Stimulated activated naive CD8-positive, alpha-beta T cell treated with anti-CD3 and anti-CD28 coated beads, Interleukin-15, amount 100 ng/mL, for 72 hours (primary cell): Measurements from ENCODE around the gene PLGRKT.
"Not testable (repeated sequence)": the region's sequence is repeated elsewhere in the genome, so short reads cannot be mapped to it uniquely, and the experiment has no call there.

Experiments
- ATAC-seq: fragments of 150-1000 bp; cut with Tn5 transposase; 2 replicates; pipeline ENCODE4 v1.10.0; 2021; ENCODE audit warnings: mild to moderate bottlenecking, moderate library complexity
- DNase-seq, 2 donors: peaks; one replicate each; pipeline ENCODE4 v3.0.0; 2021 to 2022
- H3K27ac Mint-ChIP-seq, 2 donors: one replicate each; pipeline ENCODE4 v1.8.0; 2022; ENCODE audit warnings: mild to moderate bottlenecking in 2 of 2, mixed read lengths in 2 of 2, moderate library complexity in 2 of 2
- H3K27me3 Mint-ChIP-seq: one replicate; pipeline ENCODE4 v1.8.0; 2022; ENCODE audit warnings: mixed read lengths
- H3K4me1 Mint-ChIP-seq: one replicate; pipeline ENCODE4 v1.8.0; 2022; ENCODE audit warnings: mild to moderate bottlenecking, mixed read lengths
- H3K4me3 Mint-ChIP-seq, 2 donors: one replicate each; pipeline ENCODE4 v1.8.0; 2022; ENCODE audit warnings: mild to moderate bottlenecking in 2 of 2, mixed read lengths in 2 of 2, moderate library complexity in 1 of 2
- H3K9me3 Mint-ChIP-seq, 2 donors: one replicate each; pipeline ENCODE4 v1.8.0; 2022; ENCODE audit warnings: mixed read lengths in 2 of 2

PLGRKT gene

GRCh38 chr9:5445096-5445495 is 7.4 kb upstream of the PLGRKT start:
- not testable (repeated sequence) for H3K27ac Mint-ChIP-seq
- H3K4me1 Mint-ChIP-seq, result peaks cover 57% of the 10 kb centered on the region

DNA sequence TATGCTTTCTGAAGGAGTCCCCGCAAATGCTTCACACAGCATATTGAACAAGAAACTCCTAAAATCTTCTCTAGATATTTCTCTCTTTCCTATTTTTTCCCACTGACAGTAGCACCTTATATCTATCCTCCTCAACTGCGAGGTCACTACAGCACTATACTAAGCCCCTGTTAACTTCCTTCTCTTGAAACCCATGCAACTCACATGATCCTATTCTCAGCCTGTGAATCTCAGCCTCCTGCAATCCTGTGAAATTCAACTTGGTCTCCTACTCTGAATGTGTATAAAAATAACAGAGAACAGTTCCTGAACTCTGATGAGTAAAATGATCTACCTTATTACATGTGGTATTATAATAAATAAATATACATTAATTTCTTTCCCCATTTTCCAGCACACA is 6.1 kb upstream of the PLGRKT start:
- DNase-seq, result no peak
- no peak for ATAC-seq
- Mint-ChIP-seq H3K4me3 (no peak overlapping the region), H3K4me1 (peaks cover 52% of the 10 kb centered on the region), H3K9me3 (no peaks in the 10 kb centered on the region), H3K27ac (no peak overlapping the region), H3K27me3 (no peaks in the 10 kb centered on the region)

More at GRCh38 chr9:5445096-5445495, 7.4 kb upstream of the PLGRKT start:
- H3K27me3 Mint-ChIP-seq, ATAC-seq, H3K9me3 Mint-ChIP-seq, H3K4me3 Mint-ChIP-seq, DNase-seq: not testable (repeated sequence)

GRCh38 chr9:5442400-5443011 is 4.8 kb upstream of the PLGRKT start:
- H3K9me3 Mint-ChIP-seq, result no peaks in the 10 kb centered on the region
- H3K4me1 Mint-ChIP-seq, result peaks cover 49% of the 10 kb centered on the region
- ATAC-seq, result no peak
- H3K27me3 Mint-ChIP-seq, result no peaks in the 10 kb centered on the region
- H3K27ac Mint-ChIP-seq, result no peak overlapping the region
- no peak for DNase-seq
- no peak overlapping the region for H3K4me3 Mint-ChIP-seq

- H3K4me3 Mint-ChIP-seq, result no peak overlapping the region
- H3K9me3 Mint-ChIP-seq, result no peaks in the 10 kb centered on the region
- ATAC-seq (no peak), DNase-seq (no peak)
- peaks cover 48% of the 10 kb centered on the region for H3K4me1 Mint-ChIP-seq
- H3K27me3 Mint-ChIP-seq, result no peaks in the 10 kb centered on the region
- H3K27ac Mint-ChIP-seq, result no peak overlapping the region
Measured at GRCh38 chr9:5441043-5441442, 3.3 kb upstream of the PLGRKT start.

GRCh38 chr9:5440426-5440825 is 2.7 kb upstream of the PLGRKT start:
- ATAC-seq (no peak), DNase-seq (no peak)
- H3K4me1 Mint-ChIP-seq, result peaks cover 52% of the 10 kb centered on the region
- H3K27ac Mint-ChIP-seq, result peak overlapping the region in 1 of 2 donors; percentile 31
- no peaks in the 10 kb centered on the region for H3K27me3 Mint-ChIP-seq
- no peak overlapping the region for H3K4me3 Mint-ChIP-seq
- peaks cover under 1 to 2% of the 10 kb centered on the region in 2 donors for H3K9me3 Mint-ChIP-seq

DNA sequence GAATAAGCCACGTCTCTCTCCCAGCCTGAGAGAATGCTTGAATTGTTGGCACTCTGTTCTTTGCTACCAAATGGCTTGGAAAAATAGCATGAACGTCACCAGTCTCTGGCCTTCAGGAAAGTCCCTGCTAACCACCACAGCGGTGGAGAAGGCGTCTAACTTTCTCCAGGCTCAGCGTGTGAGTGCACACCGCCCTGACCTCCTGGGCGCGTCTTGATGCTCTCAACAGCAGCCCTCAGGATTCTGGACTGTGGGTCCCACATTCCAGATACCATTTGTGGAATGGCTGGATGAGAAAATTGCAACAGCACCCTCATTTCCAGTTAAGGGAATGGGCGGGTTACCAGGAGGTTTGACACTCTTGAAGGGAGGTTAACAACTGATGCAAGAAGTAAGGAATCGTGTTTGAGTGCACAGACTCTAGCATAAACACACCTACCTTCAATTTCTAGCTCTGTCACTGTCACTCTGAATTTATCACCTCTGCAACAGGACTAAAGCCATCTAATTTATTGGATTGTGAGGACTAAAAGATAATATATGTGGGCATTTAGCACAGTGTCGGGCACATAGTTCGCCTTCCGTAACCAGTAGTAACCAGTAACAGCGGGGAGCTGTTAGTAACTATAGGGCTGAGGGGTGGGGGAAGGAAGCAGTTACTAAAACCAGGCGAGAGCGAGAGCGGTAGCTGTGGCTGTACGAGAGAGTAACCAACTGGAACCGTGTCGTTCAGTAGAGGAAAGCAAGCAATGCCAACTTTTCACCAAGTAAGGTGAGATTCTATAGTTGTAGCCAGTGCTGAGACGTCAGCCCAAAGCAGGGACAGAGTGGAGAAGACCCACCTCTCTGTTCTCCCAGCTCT is 807 bp upstream of the PLGRKT start:
- ATAC-seq (peak; percentile 66), DNase-seq (peak; percentile 52 to 68)
- Mint-ChIP-seq H3K4me3 (peak overlapping the region; percentile 94 to 99), H3K27me3 (no peaks in the 10 kb centered on the region), H3K4me1 (peaks cover 52% of the 10 kb centered on the region), H3K27ac (peak overlapping the region; percentile 99), H3K9me3 (peaks cover 6 to 7% of the 10 kb centered on the region in 2 donors)

DNA sequence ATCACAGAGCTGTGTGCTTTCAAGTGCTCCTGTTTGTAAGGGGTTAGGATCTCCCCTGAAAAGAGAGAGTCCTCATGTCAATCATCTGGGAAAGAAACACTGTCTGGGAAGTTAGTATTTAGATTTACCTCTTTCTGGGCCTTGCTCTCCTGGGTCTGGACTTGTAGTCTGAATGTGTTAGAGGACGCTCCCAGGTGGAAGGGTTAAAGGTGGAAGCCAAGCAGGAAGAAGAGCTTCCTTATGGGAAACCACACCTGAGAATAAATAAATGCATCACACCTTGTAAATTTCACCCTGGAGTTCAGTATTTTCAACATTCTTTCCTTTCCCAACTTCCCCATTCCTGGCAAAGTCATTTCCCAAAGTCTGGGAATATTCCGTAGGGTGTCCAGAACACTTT is 1.3 kb downstream of the PLGRKT start:
- ATAC-seq (no peak), DNase-seq (no peak)
- H3K4me3 Mint-ChIP-seq, result peak overlapping the region; percentile 94 to 99
- H3K4me1 Mint-ChIP-seq, result peaks cover 52% of the 10 kb centered on the region
- peaks cover 6 to 7% of the 10 kb centered on the region in 2 donors for H3K9me3 Mint-ChIP-seq
- H3K27me3 Mint-ChIP-seq, result no peaks in the 10 kb centered on the region
- peak overlapping the region; percentile 6 to 33 for H3K27ac Mint-ChIP-seq

- no peak overlapping the region for H3K27ac Mint-ChIP-seq
- H3K4me3 Mint-ChIP-seq, result peak overlapping the region in 1 of 2 donors; percentile 99
- H3K27me3 Mint-ChIP-seq, result no peaks in the 10 kb centered on the region
- H3K4me1 Mint-ChIP-seq, result peaks cover 48% of the 10 kb centered on the region
- ATAC-seq, result no peak
- no peak for DNase-seq
- peaks cover 6 to 7% of the 10 kb centered on the region in 2 donors for H3K9me3 Mint-ChIP-seq
Measured at GRCh38 chr9:5435912-5436311, 1.8 kb downstream of the PLGRKT start.

- not testable (repeated sequence) for H3K27ac Mint-ChIP-seq, ATAC-seq, H3K9me3 Mint-ChIP-seq, H3K4me3 Mint-ChIP-seq, DNase-seq, H3K27me3 Mint-ChIP-seq
- peaks cover 37% of the 10 kb centered on the region for H3K4me1 Mint-ChIP-seq
Measured at GRCh38 chr9:5433841-5434810, 3.6 kb downstream of the PLGRKT start.

DNA sequence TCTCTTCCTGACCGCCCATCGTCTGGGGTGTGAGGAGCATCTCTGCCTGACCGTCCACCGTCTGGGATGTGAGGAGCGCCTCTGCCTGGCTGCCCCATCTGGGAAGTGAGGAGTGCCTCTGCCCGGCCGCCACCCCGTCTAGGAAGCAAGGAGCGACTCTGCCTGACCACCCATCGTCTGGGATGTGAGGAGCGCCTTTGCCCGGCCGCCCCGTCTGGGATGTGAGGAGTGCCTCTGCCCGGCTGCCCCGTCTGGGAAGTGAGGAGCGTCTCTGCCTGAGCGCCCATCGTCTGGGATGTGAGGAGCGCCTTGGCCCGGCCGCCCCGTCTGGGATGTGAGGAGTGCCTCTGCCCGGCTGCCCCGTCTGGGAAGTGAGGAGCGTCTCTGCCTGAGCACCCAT is 4.4 kb downstream of the PLGRKT start:
- not testable (repeated sequence) for H3K27me3 Mint-ChIP-seq, H3K4me3 Mint-ChIP-seq, H3K9me3 Mint-ChIP-seq, ATAC-seq, DNase-seq, H3K27ac Mint-ChIP-seq
- H3K4me1 Mint-ChIP-seq, result peaks cover 29% of the 10 kb centered on the region

GRCh38 chr9:5432890-5433289 is 4.8 kb downstream of the PLGRKT start:
- not testable (repeated sequence) for ATAC-seq, DNase-seq, H3K9me3 Mint-ChIP-seq, H3K27me3 Mint-ChIP-seq, H3K27ac Mint-ChIP-seq, H3K4me3 Mint-ChIP-seq
- peaks cover 25% of the 10 kb centered on the region for H3K4me1 Mint-ChIP-seq

DNA sequence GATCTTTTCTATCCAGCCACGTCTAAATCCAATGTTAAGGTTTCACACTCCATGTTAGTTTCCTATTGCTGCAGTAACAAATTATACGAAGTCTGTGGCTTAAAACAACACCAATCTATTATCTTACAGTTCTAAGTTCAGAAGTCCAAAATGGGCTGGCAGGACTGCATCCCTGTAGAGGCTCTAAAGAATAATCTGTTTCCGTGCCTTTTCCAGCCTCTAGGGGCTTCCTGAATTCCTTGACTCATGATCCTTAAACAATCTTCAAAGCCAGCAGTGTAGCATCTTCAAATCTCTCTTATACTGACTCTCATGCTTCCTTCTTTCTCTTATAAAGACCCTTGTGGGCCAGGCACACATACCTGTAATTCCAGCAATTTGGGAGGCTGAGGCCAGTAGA is 6.8 kb downstream of the PLGRKT start:
- Mint-ChIP-seq H3K4me3 (no peak overlapping the region), H3K27ac (peak overlapping the region in 1 of 2 donors; percentile 7), H3K27me3 (no peaks in the 10 kb centered on the region), H3K9me3 (peaks cover 6 to 7% of the 10 kb centered on the region in 2 donors), H3K4me1 (peaks cover 9% of the 10 kb centered on the region)
- DNase-seq, result no peak
- ATAC-seq, result no peak

DNA sequence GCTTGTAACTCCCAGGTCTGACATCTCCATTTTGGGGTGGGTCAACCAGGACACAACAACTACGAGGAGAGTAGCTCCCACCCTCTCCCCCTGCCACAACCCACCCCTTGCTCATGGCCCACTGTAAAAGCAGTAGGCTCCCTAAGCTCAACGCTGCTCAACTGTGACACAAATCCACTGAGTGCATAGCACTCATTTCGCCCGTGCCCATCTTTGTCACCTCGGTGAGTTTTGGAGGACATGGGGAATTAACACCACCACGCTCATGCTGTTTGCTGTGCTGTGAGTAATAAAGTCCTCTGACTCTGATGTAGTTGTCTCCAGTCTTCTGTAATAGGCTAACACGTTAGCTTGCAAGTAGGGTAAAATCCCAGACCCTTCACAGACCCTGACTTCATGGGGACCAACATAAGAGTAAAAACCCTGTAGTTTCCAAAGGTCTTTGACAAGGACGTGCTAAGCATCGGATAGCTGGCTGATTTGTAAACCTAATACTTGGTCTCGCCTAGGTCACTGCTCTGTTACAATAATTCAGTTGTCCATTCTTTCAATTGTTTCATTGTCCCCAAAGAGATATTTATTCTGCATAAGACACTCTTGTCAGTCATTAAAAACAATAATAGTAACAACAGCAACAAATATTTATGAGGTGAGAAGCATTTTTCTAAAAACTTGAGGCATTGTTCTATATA is 7.7 kb downstream of the PLGRKT start:
- Mint-ChIP-seq H3K4me3 (no peak overlapping the region), H3K4me1 (peaks cover under 1% of the 10 kb centered on the region), H3K9me3 (peaks cover under 1 to 1% of the 10 kb centered on the region in 2 donors), H3K27me3 (no peaks in the 10 kb centered on the region), H3K27ac (no peak overlapping the region)
- DNase-seq (no peak), ATAC-seq (no peak)

GRCh38 chr9:5428794-5429528 is 8.8 kb downstream of the PLGRKT start:
- DNase-seq (no peak), ATAC-seq (no peak)
- H3K9me3 Mint-ChIP-seq, result no peaks in the 10 kb centered on the region

More at GRCh38 chr9:5428794-5429528, 8.8 kb downstream of the PLGRKT start:
- Mint-ChIP-seq H3K27me3 (no peaks in the 10 kb centered on the region), H3K27ac (peak overlapping the region in 1 of 2 donors; percentile 22), H3K4me3 (no peak overlapping the region), H3K4me1 (no peaks in the 10 kb centered on the region)
